RWPE1 (cell line): Measurements from ENCODE around the gene KIRREL3.

Experiments
- CTCF ChIA-PET: fragments of 350-600 bp; sonication (Branson Sonifier 250); formaldehyde crosslinking; extraction: SDS; loops from one replicate; lab custom pipeline; 2021; lab: Yijun Ruan, JAX
- POLR2A ChIA-PET: fragments of 400-600 bp; formaldehyde crosslinking; extraction: SDS; loops from one replicate; lab custom pipeline; 2020; ENCODE audit warnings: antibody characterized with exemption; ENCODE audit not compliant: low non-redundant PET; lab: Yijun Ruan, JAX
- DNase-seq: peaks from one replicate; pipeline ENCODE4 v3.0.0; 2012; ENCODE audit warnings: low spot score
- H3K27ac ChIP-seq: fragments of 450-650 bp; 2 replicates; pipeline ENCODE4 v1.5.1; 2017
- CTCF ChIP-seq: fragments of 450-650 bp; conservative IDR thresholded peaks from 2 replicates; pipeline ENCODE4 v1.5.1; 2017; ENCODE audit warnings: low read depth, mild to moderate bottlenecking

The KIRREL3 gene

DNA sequence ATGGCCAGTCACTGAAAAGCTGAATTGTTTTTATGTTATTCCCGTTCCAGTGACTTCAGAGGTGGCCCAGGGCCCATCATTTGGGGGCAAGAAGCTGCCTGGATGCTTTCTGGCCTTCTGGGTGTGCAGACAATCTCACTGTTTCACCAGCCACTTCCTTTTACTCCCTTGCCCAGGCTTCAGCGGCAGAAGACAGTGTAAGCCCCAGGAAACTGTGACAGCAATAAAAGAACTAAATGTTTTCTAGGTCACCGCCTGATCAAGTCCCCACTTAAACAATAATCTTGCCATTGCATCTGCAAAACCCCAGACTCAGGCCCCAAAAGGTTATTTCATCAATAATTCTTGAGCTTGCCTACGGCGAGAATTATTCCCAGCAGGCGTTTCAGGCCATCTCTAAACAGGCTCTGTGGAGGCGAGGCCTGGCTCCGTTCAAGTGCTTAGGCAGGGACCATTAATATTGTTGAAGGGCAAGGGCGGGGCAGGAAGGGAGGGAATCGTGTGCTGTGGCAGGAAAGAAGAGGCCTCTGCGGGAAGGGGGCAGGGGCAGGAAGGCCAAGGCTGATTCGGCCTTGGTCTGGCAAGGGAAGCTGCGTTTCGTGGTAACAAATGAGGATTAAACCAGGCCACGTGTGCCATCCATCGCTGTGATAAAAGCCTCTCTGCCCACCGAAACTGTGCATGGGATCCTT lies 252.3 kb downstream of the KIRREL3 start:
- DNase-seq: no peak
- POLR2A ChIA-PET: no interaction called here
- CTCF ChIA-PET: interaction anchor here (0.6 kb wide), 1 partner anchor 80 kb away, joined by 3 read pairs; no protein-coding TSS in a partner anchor
- no peak for TF ChIP-seq CTCF
- H3K27ac ChIP-seq: no peak overlapping the region

DNA sequence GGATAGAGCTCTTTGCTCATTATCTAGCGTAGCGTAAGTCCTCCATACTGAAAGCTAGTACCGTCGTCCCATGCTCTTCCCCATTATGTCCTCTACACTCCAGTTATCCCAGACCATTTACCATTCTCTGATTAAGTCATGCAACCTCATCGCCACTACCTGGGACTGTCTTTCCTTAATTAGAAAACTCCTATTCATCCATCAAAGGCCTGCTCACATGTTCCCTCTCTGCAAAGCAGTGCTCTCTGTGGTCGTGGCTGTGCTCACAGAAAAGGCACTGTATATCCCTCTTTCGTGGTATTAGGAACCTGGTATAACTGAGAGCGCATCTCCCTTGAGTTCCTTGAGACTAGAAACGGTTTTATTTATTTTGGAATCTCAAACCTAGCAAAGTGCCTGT lies 253.3 kb downstream of the KIRREL3 start:
- POLR2A ChIA-PET: no interaction called here
- CTCF ChIA-PET: no interaction called here

DNA sequence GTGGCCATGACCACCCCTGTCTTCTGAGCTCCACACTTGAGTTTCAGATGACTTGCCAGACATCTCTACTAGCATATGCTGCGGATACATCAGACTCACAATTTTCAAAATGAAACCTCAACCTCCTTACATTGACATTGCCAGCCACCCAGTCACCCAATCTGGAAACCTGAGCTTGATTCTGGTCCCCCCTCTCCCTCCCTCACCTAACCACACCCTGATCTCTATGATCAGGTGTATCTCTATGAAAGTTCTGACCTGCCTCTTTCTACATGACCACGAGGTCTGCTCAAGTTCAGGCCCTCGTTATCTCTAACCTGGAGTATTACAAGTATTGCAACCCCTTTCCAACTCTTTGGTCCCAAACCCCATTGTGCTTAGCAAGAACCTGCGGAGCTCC lies 254.1 kb downstream of the KIRREL3 start:
- no peak overlapping the region for H3K27ac ChIP-seq
- CTCF ChIA-PET: no interaction called here
- no peak for DNase-seq
- POLR2A ChIA-PET: no interaction called here
- TF ChIP-seq CTCF: no peak

More for the DNA sequence above, 253.3 kb downstream of the KIRREL3 start:
- no peak for DNase-seq
- TF ChIP-seq CTCF: no peak
- no peak overlapping the region for H3K27ac ChIP-seq

- no peak for TF ChIP-seq CTCF
- no peak overlapping the region for H3K27ac ChIP-seq
- CTCF ChIA-PET: no interaction called here
Observed at GRCh38 chr11:126744699-126745098, 255.9 kb downstream of the KIRREL3 start.

DNA sequence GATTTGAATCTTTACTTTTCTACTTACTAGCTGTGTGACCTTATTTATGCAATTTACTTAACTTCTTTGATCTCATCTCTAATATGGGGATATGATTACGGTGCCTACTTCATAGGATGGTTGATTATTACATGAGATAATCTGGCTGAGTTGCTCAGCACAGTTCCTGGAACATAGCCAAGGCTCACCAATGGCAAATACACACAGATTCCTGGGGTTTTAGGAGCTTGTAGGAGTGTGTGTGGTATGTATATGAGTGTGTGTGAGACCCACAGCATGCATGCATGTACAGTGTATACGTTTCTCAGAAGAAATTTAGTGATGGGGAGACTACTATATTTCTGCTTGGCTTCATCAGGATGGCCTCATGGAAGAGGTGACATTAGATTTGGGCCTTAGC lies 256.9 kb downstream of the KIRREL3 start:
- no peak for TF ChIP-seq CTCF
- no peak for DNase-seq
- H3K27ac ChIP-seq: no peak overlapping the region
- CTCF ChIA-PET: no interaction called here
- POLR2A ChIA-PET: no interaction called here

More at GRCh38 chr11:126744699-126745098, 255.9 kb downstream of the KIRREL3 start:
- POLR2A ChIA-PET: no interaction called here
- no peak for DNase-seq

- TF ChIP-seq CTCF: no peak
- POLR2A ChIA-PET: no interaction called here
- no peak for DNase-seq
- H3K27ac ChIP-seq: no peak overlapping the region
- CTCF ChIA-PET: interaction anchor here (0.5 kb wide), 1 partner anchor 262 kb away, joined by 3 read pairs; no protein-coding TSS in a partner anchor
Observed at GRCh38 chr11:126742582-126742981, 258.0 kb downstream of the KIRREL3 start.
